ENCODE measurements around the gene CACNA2D3.

CACNA2D3 gene

GRCh38 chr3:54550221-54550977 is 428.0 kb downstream of the CACNA2D3 start:
- no peak overlapping the region for H3K4me3 ChIP-seq (ENCODE audit: low read length)
- no peak for TF ChIP-seq CTCF (IDR thresholded peaks at IDR 0.05; ENCODE audit: insufficient read depth, low read depth, low read length, missing control alignments)
- no peak for DNase-seq (ENCODE audit: low read depth)

GRCh38 chr3:54556630-54557029 is 434.3 kb downstream of the CACNA2D3 start:
- H3K4me3 ChIP-seq (ENCODE audit: low read length), result no peak overlapping the region
- no peak for DNase-seq (ENCODE audit: low read depth)
- TF ChIP-seq CTCF (IDR thresholded peaks at IDR 0.05; ENCODE audit: insufficient read depth, low read depth, low read length, missing control alignments), result no peak

GRCh38 chr3:54557538-54558428 is 435.4 kb downstream of the CACNA2D3 start:
- peak; percentile 2 for DNase-seq (ENCODE audit: low read depth)
- H3K4me3 ChIP-seq (ENCODE audit: low read length), result no peak overlapping the region
- TF ChIP-seq CTCF (IDR thresholded peaks at IDR 0.05; ENCODE audit: insufficient read depth, low read depth, low read length, missing control alignments), result no peak

GRCh38 chr3:54563501-54564200 is 441.3 kb downstream of the CACNA2D3 start:
- no peak for DNase-seq (ENCODE audit: low read depth)
- no peak for TF ChIP-seq CTCF (IDR thresholded peaks at IDR 0.05; ENCODE audit: insufficient read depth, low read depth, low read length, missing control alignments)
- no peak overlapping the region for H3K4me3 ChIP-seq (ENCODE audit: low read length)

- no peak for TF ChIP-seq CTCF (IDR thresholded peaks at IDR 0.05; ENCODE audit: insufficient read depth, low read depth, low read length, missing control alignments)
- H3K4me3 ChIP-seq (ENCODE audit: low read length), result no peak overlapping the region
- peak; percentile 2 for DNase-seq (ENCODE audit: low read depth)
Observed at GRCh38 chr3:54564374-54564925, 442.1 kb downstream of the CACNA2D3 start.

GRCh38 chr3:54565956-54566355 is 443.6 kb downstream of the CACNA2D3 start:
- TF ChIP-seq CTCF (IDR thresholded peaks at IDR 0.05; ENCODE audit: insufficient read depth, low read depth, low read length, missing control alignments), result no peak
- no peak for DNase-seq (ENCODE audit: low read depth)
- H3K4me3 ChIP-seq (ENCODE audit: low read length), result no peak overlapping the region

Data from epithelial cell of esophagus (primary cell).